Skeletal muscle tissue (tissue), 4 donors: ENCODE results near the gene SRSF3. TPM values are rescaled to one million over a fixed set of nuclear protein-coding genes. Genes with fewer than 3 reads are reported as not detected.
A peak's percentile ranks its signal among the peaks of the same experiment; 100 is the strongest.
"Not testable (repeated sequence)": the region's sequence is repeated elsewhere in the genome, so short reads cannot be mapped to it uniquely, and the experiment has no call there.

Experiments used
- H3K27ac ChIP-seq: one replicate; pipeline ENCODE4 v1.7.0; 2013; ENCODE audit warnings: mild to moderate bottlenecking, low read depth, low read length, inconsistent platforms
- H3K27me3 ChIP-seq, 3 donors: one replicate each; pipeline ENCODE4 v1.7.0; 2013; ENCODE audit warnings: low read length in 3 of 3; ENCODE audit not compliant: control insufficient read depth in 3 of 3, insufficient read depth in 3 of 3
- H3K36me3 ChIP-seq, 3 donors: one replicate each; pipeline ENCODE4 v1.7.0; 2013; ENCODE audit warnings: low read length in 3 of 3; ENCODE audit not compliant: control insufficient read depth in 3 of 3, insufficient read depth in 3 of 3
- H3K4me1 ChIP-seq, 3 donors: one replicate each; pipeline ENCODE4 v1.7.0; 2013; ENCODE audit warnings: low read length in 3 of 3, mild to moderate bottlenecking in 3 of 3; ENCODE audit not compliant: control insufficient read depth in 3 of 3, insufficient read depth in 3 of 3
- H3K4me3 ChIP-seq, 3 donors: one replicate each; pipeline ENCODE4 v1.7.0; 2013; ENCODE audit warnings: low read length in 3 of 3
- H3K9ac ChIP-seq, 3 donors: one replicate each; pipeline ENCODE4 v1.7.0; 2013; ENCODE audit warnings: low read length in 3 of 3, mild to moderate bottlenecking in 3 of 3, moderate library complexity in 2 of 3, low read depth in 1 of 3
- H3K9me3 ChIP-seq, 3 donors: one replicate each; pipeline ENCODE4 v1.7.0; 2013; ENCODE audit warnings: low read length in 3 of 3; ENCODE audit not compliant: control insufficient read depth in 3 of 3
- total RNA-seq: library from RNA; depleted of rRNA; stranded (reverse); fragments of >200 nt; gene quantifications from one replicate; pipeline ENCODE4 v1.2.3, GENCODE V29; 2014
- donor health status: Osteomylitis.

SRSF3 gene
- total RNA-seq, 1 donor from 2014 or later: 144 TPM

DNA sequence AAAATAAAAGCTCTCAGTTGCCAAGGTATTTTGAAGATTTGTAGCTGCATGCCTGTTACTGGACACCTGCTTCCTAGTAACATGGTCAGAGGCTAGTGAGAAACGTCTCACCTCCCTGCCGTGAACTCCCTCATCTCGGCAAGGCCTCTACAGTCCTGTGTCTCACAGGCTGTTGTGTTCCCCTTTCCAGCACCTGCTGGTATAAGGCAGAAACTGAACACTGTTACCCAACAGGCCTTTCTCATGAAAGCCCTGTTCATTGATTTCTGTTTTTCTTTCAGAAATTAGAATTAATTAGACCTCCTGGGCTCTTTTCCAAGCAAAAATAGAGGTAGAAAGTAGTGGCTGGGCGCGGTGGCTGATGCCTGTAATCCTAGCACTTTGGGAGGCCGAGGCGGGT is 17.6 kb upstream of the SRSF3 start:
- Histone ChIP-seq H3K4me1 (no peaks in the 10 kb centered on the region), H3K27ac (no peak overlapping the region), H3K36me3 (no peaks in the 10 kb centered on the region), H3K9ac (no peak overlapping the region), H3K4me3 (no peak overlapping the region), H3K9me3 (peaks cover 0 to 3% (median 0%) of the 10 kb centered on the region in 3 donors), H3K27me3 (no peaks in the 10 kb centered on the region)

DNA sequence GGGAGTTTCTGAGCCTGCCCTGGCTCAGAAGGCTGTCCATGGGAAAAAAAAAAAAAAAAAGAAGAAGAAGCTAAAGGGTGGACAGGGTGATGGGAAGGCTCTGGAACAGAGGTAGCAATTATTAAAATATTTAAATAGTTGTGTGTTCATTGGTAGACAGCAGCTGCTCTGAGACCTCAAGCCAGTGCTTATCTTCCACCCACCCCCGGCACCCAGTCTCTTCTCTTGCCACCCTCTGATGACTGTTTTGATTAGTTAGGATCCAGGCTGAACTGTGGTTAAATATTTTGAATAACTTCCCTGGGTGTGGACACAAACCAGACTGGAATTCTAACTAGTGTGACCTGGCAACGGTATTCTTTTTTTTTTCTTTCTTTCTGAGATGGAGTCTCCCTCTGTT is 16.9 kb upstream of the SRSF3 start:
- Histone ChIP-seq H3K4me1 (no peaks in the 10 kb centered on the region), H3K9ac (no peak overlapping the region), H3K4me3 (no peak overlapping the region), H3K9me3 (peaks cover 0 to 3% (median 0%) of the 10 kb centered on the region in 3 donors), H3K27me3 (no peaks in the 10 kb centered on the region), H3K27ac (no peak overlapping the region), H3K36me3 (no peaks in the 10 kb centered on the region)

DNA sequence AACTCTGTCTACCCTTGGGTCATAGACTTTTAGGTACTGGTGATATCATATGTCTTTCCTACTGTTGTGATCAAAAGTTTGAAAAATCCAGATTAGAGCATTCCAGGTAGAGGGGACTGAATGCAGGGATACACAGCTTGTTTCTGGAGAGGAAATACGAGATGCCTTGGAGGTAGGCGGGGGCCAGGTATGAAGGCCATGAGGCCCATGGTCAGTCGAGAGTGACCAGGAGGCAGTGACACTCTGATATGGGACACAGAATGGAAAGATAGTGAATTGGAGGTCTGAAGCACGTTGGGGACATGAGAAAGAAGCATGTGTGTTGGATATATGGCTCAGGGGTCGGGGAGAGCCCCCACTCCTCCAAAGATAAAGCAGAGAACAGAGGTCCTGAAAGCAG is 16.1 kb upstream of the SRSF3 start:
- no peaks in the 10 kb centered on the region for H3K27me3 ChIP-seq
- no peaks in the 10 kb centered on the region for H3K4me1 ChIP-seq
- H3K9me3 ChIP-seq: peaks cover 0 to 3% (median 0%) of the 10 kb centered on the region in 3 donors
- no peak overlapping the region for H3K9ac ChIP-seq
- H3K4me3 ChIP-seq: no peak overlapping the region
- no peak overlapping the region for H3K27ac ChIP-seq
- H3K36me3 ChIP-seq: no peaks in the 10 kb centered on the region

DNA sequence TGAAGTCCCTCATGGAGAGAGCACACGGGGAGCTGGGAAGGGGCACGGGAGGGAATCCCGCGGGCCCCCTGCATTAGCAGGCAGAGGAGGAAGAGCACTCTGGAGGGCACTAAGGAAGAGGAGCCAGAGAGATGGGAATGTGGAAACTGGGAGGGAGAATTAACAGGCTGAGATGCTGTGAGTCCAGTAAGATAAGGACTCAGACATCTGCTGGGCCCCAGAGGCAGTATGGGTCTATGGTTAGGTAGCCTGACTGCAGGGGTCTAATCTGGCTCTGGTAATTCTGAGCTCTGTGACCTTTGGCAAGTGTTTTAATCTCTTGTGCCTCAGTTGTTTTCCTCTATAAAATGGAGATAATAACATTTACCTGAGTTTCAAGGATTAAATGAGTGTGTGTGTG is 15.7 kb upstream of the SRSF3 start:
- no peaks in the 10 kb centered on the region for H3K36me3 ChIP-seq
- no peak overlapping the region for H3K4me3 ChIP-seq
- peaks cover 0 to 3% (median 0%) of the 10 kb centered on the region in 3 donors for H3K9me3 ChIP-seq
- no peak overlapping the region for H3K9ac ChIP-seq
- no peaks in the 10 kb centered on the region for H3K27me3 ChIP-seq
- H3K4me1 ChIP-seq: no peaks in the 10 kb centered on the region
- H3K27ac ChIP-seq: no peak overlapping the region

DNA sequence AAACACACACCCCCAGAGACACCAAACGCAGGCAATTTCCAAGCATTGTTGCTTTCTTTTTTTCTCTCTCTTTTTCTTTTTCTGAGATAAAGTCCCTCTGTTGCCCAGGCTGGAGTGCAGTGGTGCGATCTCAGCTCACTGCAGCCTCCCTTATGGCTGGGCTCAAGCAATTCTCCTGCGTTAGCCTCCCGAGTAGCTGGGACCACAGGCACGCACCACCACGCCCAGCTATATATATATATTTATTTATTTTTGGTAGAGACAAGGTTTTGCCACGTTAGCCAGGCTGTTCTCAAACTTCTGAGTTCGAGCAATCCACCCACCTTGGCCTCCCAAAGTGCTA is 14.0 kb upstream of the SRSF3 start:
- Histone ChIP-seq H3K4me3 (no peak overlapping the region), H3K36me3 (no peaks in the 10 kb centered on the region), H3K27me3 (no peaks in the 10 kb centered on the region), H3K9ac (no peak overlapping the region), H3K27ac (no peak overlapping the region), H3K4me1 (no peaks in the 10 kb centered on the region), H3K9me3 (no peaks in the 10 kb centered on the region)

DNA sequence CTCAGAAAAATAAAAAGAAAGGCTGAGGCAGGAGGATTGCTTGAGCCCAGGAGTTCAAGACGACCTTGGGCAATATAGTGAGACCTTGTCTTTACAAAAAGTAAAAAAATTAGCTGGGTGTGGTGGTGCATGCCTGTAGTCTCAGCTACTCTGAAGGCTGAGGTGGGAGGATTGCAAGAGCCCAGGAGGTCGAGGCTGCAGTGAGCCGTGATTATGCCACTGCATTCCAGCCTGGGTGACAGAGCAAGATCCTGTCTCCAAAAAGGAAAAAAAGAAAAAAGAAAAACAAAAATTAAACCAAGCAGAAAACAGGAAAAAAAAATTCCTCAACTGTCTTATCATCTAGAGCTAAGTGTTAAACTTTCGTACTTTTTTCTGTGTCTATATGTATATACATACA is 12.4 kb upstream of the SRSF3 start:
- Histone ChIP-seq H3K4me1 (no peaks in the 10 kb centered on the region), H3K27me3 (no peaks in the 10 kb centered on the region), H3K9ac (no peak overlapping the region)

DNA sequence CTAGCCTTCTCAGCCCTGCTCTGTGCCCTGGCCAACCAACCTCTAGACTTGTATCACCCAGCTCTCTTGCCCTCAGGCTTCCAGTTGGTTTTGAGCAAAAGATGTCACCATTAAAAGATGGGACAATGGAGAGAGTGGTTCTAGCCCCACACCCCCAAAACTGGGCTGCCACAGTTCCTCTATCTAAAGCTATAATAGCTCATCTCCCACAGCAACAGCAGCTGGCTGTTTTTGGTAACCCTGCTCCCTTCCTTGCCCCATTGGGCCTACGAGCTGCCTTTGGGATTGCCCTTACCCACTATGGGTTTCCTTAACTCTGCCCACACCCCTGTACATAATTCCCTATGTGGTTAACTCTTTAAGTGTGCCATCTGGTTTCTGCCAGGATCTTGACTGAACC is 7.6 kb upstream of the SRSF3 start:
- no peaks in the 10 kb centered on the region for H3K27me3 ChIP-seq
- H3K9me3 ChIP-seq: no peaks in the 10 kb centered on the region
- no peak overlapping the region for H3K4me3 ChIP-seq
- no peak overlapping the region for H3K9ac ChIP-seq
- H3K27ac ChIP-seq: no peak overlapping the region
- no peaks in the 10 kb centered on the region for H3K4me1 ChIP-seq
- H3K36me3 ChIP-seq: no peaks in the 10 kb centered on the region

More for the DNA sequence above, 12.4 kb upstream of the SRSF3 start:
- no peak overlapping the region for H3K4me3 ChIP-seq
- H3K36me3 ChIP-seq: no peaks in the 10 kb centered on the region
- H3K27ac ChIP-seq: no peak overlapping the region
- H3K9me3 ChIP-seq: no peaks in the 10 kb centered on the region

DNA sequence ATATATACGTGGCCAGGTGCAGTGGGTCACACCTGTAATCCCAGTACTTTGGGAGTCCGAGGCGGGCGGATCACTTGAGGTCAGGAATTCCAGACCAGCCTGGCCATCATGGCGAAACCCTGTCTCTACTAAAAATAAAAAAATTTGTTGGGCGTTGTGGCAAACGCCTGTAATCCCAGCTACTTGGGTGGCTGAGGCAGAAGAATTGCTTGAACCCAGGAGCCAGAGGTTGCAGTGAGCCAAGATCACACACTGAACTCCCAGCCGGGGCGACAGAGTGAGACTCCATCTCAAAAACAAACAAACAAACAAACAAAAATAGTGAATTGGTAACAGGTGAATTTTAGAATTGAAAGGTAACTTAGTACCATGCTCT is 5.1 kb upstream of the SRSF3 start:
- H3K9ac ChIP-seq, H3K27me3 ChIP-seq, H3K27ac ChIP-seq, H3K36me3 ChIP-seq, H3K4me3 ChIP-seq, H3K9me3 ChIP-seq, H3K4me1 ChIP-seq: not testable (repeated sequence)

DNA sequence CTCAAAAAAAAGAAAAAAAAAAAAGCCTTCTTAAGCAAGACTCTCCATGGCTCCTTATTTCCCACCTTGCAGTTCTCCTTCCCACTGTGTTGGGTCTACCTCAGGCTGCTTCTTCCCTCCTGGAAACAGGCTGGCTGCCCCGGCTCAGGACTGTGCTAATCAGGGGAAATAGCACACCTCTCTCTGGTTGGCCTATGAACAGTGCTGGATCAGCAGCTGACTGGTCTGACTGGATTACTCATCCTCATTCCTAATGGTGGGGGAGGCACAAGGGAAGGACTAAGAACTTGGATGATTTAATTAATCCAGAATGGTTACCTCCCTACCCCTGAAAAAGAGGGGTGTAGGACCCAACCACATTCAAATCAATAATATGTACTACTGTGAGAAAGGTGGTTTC is 3.9 kb upstream of the SRSF3 start:
- no peak overlapping the region for H3K27ac ChIP-seq
- H3K4me1 ChIP-seq: peaks cover 4 to 9% (median 7%) of the 10 kb centered on the region in 3 donors
- H3K4me3 ChIP-seq: no peak overlapping the region
- no peaks in the 10 kb centered on the region for H3K27me3 ChIP-seq
- H3K9me3 ChIP-seq: no peaks in the 10 kb centered on the region
- H3K36me3 ChIP-seq: peaks cover 0 to 2% (median 0%) of the 10 kb centered on the region in 3 donors
- H3K9ac ChIP-seq: no peak overlapping the region

DNA sequence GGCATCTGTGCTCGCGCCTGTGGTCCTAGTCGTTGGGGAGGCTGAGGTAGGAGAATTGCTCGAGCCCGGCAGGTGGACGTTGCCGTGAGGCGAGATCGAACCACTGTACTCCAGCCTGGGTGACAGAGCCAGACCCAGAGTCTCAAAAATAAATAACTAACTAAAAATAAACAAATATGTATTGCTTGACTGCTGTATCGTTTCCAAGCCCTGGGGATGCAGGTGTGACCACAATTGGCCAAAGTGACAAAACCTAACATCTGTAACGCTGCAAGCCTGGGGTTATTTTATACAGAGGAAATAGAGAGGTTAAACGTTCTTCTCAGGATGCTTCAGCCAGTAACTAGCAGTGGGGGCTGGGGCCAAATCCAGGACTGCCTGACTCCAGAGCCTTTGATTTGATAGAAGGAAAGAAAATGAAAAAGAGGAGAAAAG is 1.9 kb upstream of the SRSF3 start:
- H3K4me1 ChIP-seq: peaks cover 11 to 15% (median 14%) of the 10 kb centered on the region in 3 donors
- no peaks in the 10 kb centered on the region for H3K9me3 ChIP-seq
- no peak overlapping the region for H3K4me3 ChIP-seq
- H3K27ac ChIP-seq: no peak overlapping the region
- H3K27me3 ChIP-seq: no peaks in the 10 kb centered on the region
- peaks cover 3 to 4% (median 3%) of the 10 kb centered on the region in 3 donors for H3K36me3 ChIP-seq
- no peak overlapping the region for H3K9ac ChIP-seq

DNA sequence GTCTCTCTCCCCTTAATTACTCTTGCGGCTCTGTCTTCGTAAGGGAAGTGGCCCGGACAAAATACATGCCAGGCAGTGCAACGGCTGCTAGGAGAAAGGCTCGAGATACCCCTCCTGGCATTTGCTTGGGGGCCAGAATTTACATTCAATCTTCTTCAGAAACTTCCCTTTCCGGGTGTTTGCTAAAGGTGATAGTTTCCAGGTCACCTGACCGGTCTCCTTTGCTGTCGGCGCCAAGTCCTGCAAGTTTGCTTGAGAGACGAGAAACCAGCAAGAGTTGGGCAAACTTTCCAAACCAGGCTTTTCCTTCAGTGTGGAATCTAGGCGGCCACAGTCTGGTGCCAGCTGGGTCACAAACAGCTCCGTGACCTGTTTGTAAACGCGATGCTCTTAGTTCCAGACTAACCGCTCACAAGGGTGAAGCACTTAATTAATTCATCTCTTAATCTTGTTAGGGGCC is 563 bp upstream of the SRSF3 start:
- Histone ChIP-seq H3K36me3 (peaks cover 11 to 12% (median 12%) of the 10 kb centered on the region in 3 donors), H3K9ac (peak overlapping the region; percentile 82 to 99 (median 82)), H3K4me1 (peaks cover 22 to 28% (median 27%) of the 10 kb centered on the region in 3 donors), H3K27ac (peak overlapping the region; percentile 97), H3K27me3 (no peaks in the 10 kb centered on the region), H3K9me3 (no peaks in the 10 kb centered on the region), H3K4me3 (peak overlapping the region; percentile 60 to 87 (median 73))
